ENCODE measurements around the gene KIF1B. TPM values are rescaled to one million over a fixed set of nuclear protein-coding genes. Genes with fewer than 3 reads are reported as not detected.

The KIF1B gene
- total and polyA plus RNA-seq, 7 donors = 31.8 to 391 (median 326) TPM

- peaks cover 0 to 93% of the 10 kb centered on the region in 2 donors for H3K36me3 ChIP-seq (ENCODE audit: insufficient read depth in 1 of 2, low read depth in 1 of 2)
- TF ChIP-seq CTCF (IDR thresholded peaks at IDR 0.05) = no peak
- no peak for ATAC-seq
- DNase-seq = no peak
- H3K4me1 ChIP-seq = peaks cover 35% of the 10 kb centered on the region
- intact Hi-C loops (cut with DNase I) = no loop called here
- no peak overlapping the region for H3K4me3 ChIP-seq
- 80 to 85% (median 81%) methylated on average over 2 of the region's 2 CpGs for WGBS, 3 donors
- peak overlapping the region; percentile 32 for H3K27ac ChIP-seq
- no peaks in the 10 kb centered on the region for H3K9me3 ChIP-seq
- no peaks in the 10 kb centered on the region for H3K27me3 ChIP-seq (ENCODE audit: insufficient read depth in 3 of 3, low read length in 2 of 3)
Observed at GRCh38 chr1:10271869-10272268, 61.5 kb downstream of the KIF1B start.

- peaks cover 0 to 94% of the 10 kb centered on the region in 2 donors for H3K36me3 ChIP-seq (ENCODE audit: insufficient read depth in 1 of 2, low read depth in 1 of 2)
- no peak overlapping the region for H3K4me3 ChIP-seq
- DNase-seq (no peak), ATAC-seq (no peak)
- peak overlapping the region; percentile 32 for H3K27ac ChIP-seq
- intact Hi-C loops (cut with DNase I) = no loop called here
- H3K9me3 ChIP-seq = no peaks in the 10 kb centered on the region
- no peaks in the 10 kb centered on the region for H3K27me3 ChIP-seq (ENCODE audit: insufficient read depth in 3 of 3, low read length in 2 of 3)
- TF ChIP-seq CTCF (IDR thresholded peaks at IDR 0.05) = no peak
- H3K4me1 ChIP-seq = peaks cover 31% of the 10 kb centered on the region
- 82 to 91% (median 84%) methylated on average over 1 of the region's 1 CpG for WGBS, 3 donors
Observed at GRCh38 chr1:10272274-10272673, 61.9 kb downstream of the KIF1B start.

GRCh38 chr1:10278880-10279279, 68.5 kb downstream of the KIF1B start:
- Histone ChIP-seq H3K9me3 (no peaks in the 10 kb centered on the region), H3K4me3 (no peak overlapping the region), H3K27ac (peak overlapping the region; percentile 87), H3K36me3 (ENCODE audit: insufficient read depth in 1 of 2, low read depth in 1 of 2) (peaks cover 0 to 97% of the 10 kb centered on the region in 2 donors), H3K27me3 (ENCODE audit: insufficient read depth in 3 of 3, low read length in 2 of 3) (no peaks in the 10 kb centered on the region), H3K4me1 (peaks cover 41% of the 10 kb centered on the region)
- no peak for ATAC-seq
- 83 to 90% (median 87%) methylated on average over 5 of the region's 5 CpGs for WGBS, 3 donors
- intact Hi-C loops (cut with DNase I) = loop anchor here in 1 of 2 donors (2.0 kb wide), 1 partner anchor 16 kb away; no protein-coding TSS in a partner anchor
- no peak for DNase-seq
- TF ChIP-seq CTCF (IDR thresholded peaks at IDR 0.05) = no peak

GRCh38 chr1:10280439-10281350, 70.3 kb downstream of the KIF1B start:
- Histone ChIP-seq H3K27me3 (ENCODE audit: insufficient read depth in 3 of 3, low read length in 2 of 3) (no peaks in the 10 kb centered on the region), H3K36me3 (ENCODE audit: insufficient read depth in 1 of 2, low read depth in 1 of 2) (peaks cover 2 to 96% of the 10 kb centered on the region in 2 donors), H3K27ac (peak overlapping the region; percentile 87), H3K9me3 (no peaks in the 10 kb centered on the region), H3K4me3 (no peak overlapping the region), H3K4me1 (peaks cover 41% of the 10 kb centered on the region)
- intact Hi-C loops (cut with DNase I) = no loop called here
- WGBS, 3 donors = 62 to 82% (median 63%) methylated on average over 3 of the region's 3 CpGs
- no peak for DNase-seq
- TF ChIP-seq CTCF (IDR thresholded peaks at IDR 0.05) = no peak
- no peak for ATAC-seq
